Tibial nerve (tissue), 4 donors: ENCODE data around the gene RHNO1. TPM values are rescaled to one million over a fixed set of nuclear protein-coding genes. Genes with fewer than 3 reads are reported as not detected.

Experiments
- DNase-seq, 2 donors: peaks; one replicate each; pipeline ENCODE4 v3.0.0-alpha.2; 2019; ENCODE audit warnings: low spot score in 2 of 2
- H3K27ac ChIP-seq, 4 donors: fragments of 200-600 bp; sonication (generic) in 3 of 4; one replicate each; pipeline ENCODE4 v1.5.1; 2017 to 2019; ENCODE audit warnings: mild to moderate bottlenecking in 1 of 4
- H3K27me3 ChIP-seq, 2 donors: fragments of 200-600 bp; sonication (generic) in 1 of 2; one replicate each; pipeline versions ENCODE4 v1.5.1 to v1.6.0; 2017 to 2019
- H3K36me3 ChIP-seq, 3 donors: fragments of 200-600 bp; sonication (generic); one replicate each; pipeline ENCODE4 v1.5.1; 2018 to 2019
- H3K4me1 ChIP-seq, 4 donors: fragments of 200-600 bp; sonication (generic) in 3 of 4; one replicate each; pipeline ENCODE4 v1.5.1; 2017 to 2019
- H3K4me3 ChIP-seq, 4 donors: fragments of 200-600 bp; sonication (generic) in 3 of 4; one replicate each; pipeline ENCODE4 v1.5.1; 2017 to 2019; ENCODE audit warnings: mild to moderate bottlenecking in 1 of 4, moderate library complexity in 1 of 4
- H3K9me3 ChIP-seq, 4 donors: fragments of 200-600 bp; sonication (generic) in 3 of 4; one replicate each; pipeline ENCODE4 v1.5.1; 2017 to 2019
- CTCF ChIP-seq, 5 experiments: fragments of 200-600 bp in 3 of 5; fragments of 450-650 bp in 2 of 5; sonication (generic) in 3 of 5; IDR thresholded peaks; one replicate each; pipeline ENCODE4 v1.5.1; 2016 to 2019; ENCODE audit warnings: antibody characterized with exemption in 5 of 5, mild to moderate bottlenecking in 3 of 5, moderate library complexity in 2 of 5
- EP300 ChIP-seq, 2 donors: sonication (generic); formaldehyde crosslinking; IDR thresholded peaks; one replicate each; pipeline ENCODE4 v1.6.1; 2017; ENCODE audit warnings: antibody characterized with exemption in 2 of 2, mild to moderate bottlenecking in 1 of 2
- POLR2A ChIP-seq, 2 donors: fragments of 450-650 bp; IDR thresholded peaks; one replicate each; pipeline ENCODE4 v1.6.1; 2017; ENCODE audit warnings: antibody characterized with exemption in 2 of 2, mild to moderate bottlenecking in 2 of 2, moderate library complexity in 2 of 2
- WGBS, 2 donors: methylation state at CpG; one replicate each; pipeline ENCODE4 v1.1.5; 2018; 5-methylcytosine and 5-hydroxymethylcytosine counted together
- total RNA-seq, 4 donors: library from RNA; depleted of rRNA; stranded (reverse); fragments of >200 nt; gene quantifications; one replicate each; pipeline ENCODE4 v1.1.0, GENCODE V29; 2016

RHNO1 gene
- total RNA-seq, 4 donors from 2014 or later: 5.4 to 13.8 (median 7.4) TPM

- no peaks in the 10 kb centered on the region for H3K9me3 ChIP-seq
- WGBS, 2 donors: 27 to 44% methylated on average over 9 of the region's 9 CpGs
Measured at GRCh38 chr12:2841056-2841650, 35.9 kb upstream of the RHNO1 start.

DNA sequence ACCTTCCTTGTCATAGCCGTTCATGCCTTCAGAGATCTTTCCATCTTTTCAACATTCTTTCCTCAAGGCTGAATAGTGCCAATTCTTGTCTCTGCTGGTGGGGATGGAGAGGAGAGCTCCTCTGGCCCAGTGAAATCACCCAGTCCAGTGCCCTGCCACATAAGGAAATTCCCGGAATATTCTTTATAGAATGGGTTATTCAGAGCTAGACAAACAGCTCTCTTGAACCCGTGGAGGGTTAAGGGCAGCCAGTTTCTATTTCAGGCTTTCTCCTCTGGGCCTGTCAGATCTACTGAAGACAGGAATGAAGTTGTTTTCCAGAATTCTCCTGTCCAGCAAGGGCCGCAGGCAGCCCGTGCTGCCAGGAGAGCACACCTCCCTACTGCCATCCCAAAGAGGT, 34.1 kb upstream of the RHNO1 start:
- no peak overlapping the region for H3K4me3 ChIP-seq
- H3K9me3 ChIP-seq: no peaks in the 10 kb centered on the region
- peaks cover 0 to 60% (median 4%) of the 10 kb centered on the region in 4 donors for H3K4me1 ChIP-seq
- H3K36me3 ChIP-seq: no peaks in the 10 kb centered on the region
- TF ChIP-seq CTCF (IDR thresholded peaks at IDR 0.05) (no peak), EP300 (IDR thresholded peaks at IDR 0.05) (peak; percentile 45 to 58)
- WGBS, 2 donors: 37 to 51% methylated on average over 5 of the region's 5 CpGs
- no peaks in the 10 kb centered on the region for H3K27me3 ChIP-seq
- peak overlapping the region; percentile 53 to 91 (median 76) for H3K27ac ChIP-seq
- DNase-seq: no peak

More at GRCh38 chr12:2841056-2841650, 35.9 kb upstream of the RHNO1 start:
- no peak for DNase-seq
- Histone ChIP-seq H3K4me1 (peaks cover 0 to 54% (median 4%) of the 10 kb centered on the region in 4 donors), H3K36me3 (no peaks in the 10 kb centered on the region), H3K4me3 (no peak overlapping the region), H3K27ac (peak overlapping the region; percentile 7 to 91 (median 58)), H3K27me3 (no peaks in the 10 kb centered on the region)
- TF ChIP-seq CTCF (IDR thresholded peaks at IDR 0.05) (no peak), EP300 (IDR thresholded peaks at IDR 0.05) (no peak), POLR2A (IDR thresholded peaks at IDR 0.05) (no peak)

- no peak overlapping the region for H3K4me3 ChIP-seq
- 51 to 60% methylated on average over 9 of the region's 9 CpGs for WGBS, 2 donors
- peaks cover 0 to 60% (median 7%) of the 10 kb centered on the region in 4 donors for H3K4me1 ChIP-seq
- peak overlapping the region; percentile 59 to 91 (median 71) for H3K27ac ChIP-seq
- no peak for TF ChIP-seq POLR2A (IDR thresholded peaks at IDR 0.05)
- no peak for TF ChIP-seq EP300 (IDR thresholded peaks at IDR 0.05)
- no peak for TF ChIP-seq CTCF (IDR thresholded peaks at IDR 0.05)
- H3K36me3 ChIP-seq: no peaks in the 10 kb centered on the region
- no peak for DNase-seq
- H3K27me3 ChIP-seq: no peaks in the 10 kb centered on the region
- no peaks in the 10 kb centered on the region for H3K9me3 ChIP-seq
Measured at GRCh38 chr12:2844786-2845185, 32.2 kb upstream of the RHNO1 start.

- peak overlapping the region; percentile 59 to 91 (median 71) for H3K27ac ChIP-seq
- peaks cover 0 to 64% (median 7%) of the 10 kb centered on the region in 4 donors for H3K4me1 ChIP-seq
- H3K36me3 ChIP-seq: no peaks in the 10 kb centered on the region
- H3K4me3 ChIP-seq: no peak overlapping the region
- WGBS, 2 donors: 9 to 23% methylated on average over 5 to 6 of the region's 6 CpGs
- H3K27me3 ChIP-seq: no peaks in the 10 kb centered on the region
- no peak for TF ChIP-seq POLR2A (IDR thresholded peaks at IDR 0.05)
- peak in 1 of 2 donors; percentile 60 for TF ChIP-seq EP300 (IDR thresholded peaks at IDR 0.05)
- no peak for DNase-seq
- no peaks in the 10 kb centered on the region for H3K9me3 ChIP-seq
Measured at GRCh38 chr12:2845280-2845679, 31.7 kb upstream of the RHNO1 start.

DNA sequence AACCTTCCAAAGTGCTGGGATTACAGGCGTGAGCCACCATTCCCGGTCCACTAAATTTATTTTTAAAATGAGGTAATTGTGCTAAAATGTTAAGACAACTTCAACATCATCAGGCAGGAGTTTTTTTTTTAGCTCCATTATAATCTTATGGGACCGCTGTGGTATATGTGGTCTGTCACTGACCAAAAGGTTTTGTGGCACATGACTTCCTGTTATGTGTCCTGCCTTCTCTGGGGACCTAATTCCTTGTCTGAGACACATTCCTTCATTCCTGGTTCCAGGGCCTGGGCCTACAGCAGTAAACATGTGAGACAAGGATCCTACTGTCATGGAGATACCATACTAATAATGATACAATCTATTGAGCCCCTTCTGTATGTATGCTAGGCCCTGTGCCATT, 25.1 kb upstream of the RHNO1 start:
- H3K36me3 ChIP-seq: no peaks in the 10 kb centered on the region
- DNase-seq: no peak
- no peaks in the 10 kb centered on the region for H3K9me3 ChIP-seq
- TF ChIP-seq CTCF (IDR thresholded peaks at IDR 0.05): no peak
- no peak for TF ChIP-seq POLR2A (IDR thresholded peaks at IDR 0.05)
- TF ChIP-seq EP300 (IDR thresholded peaks at IDR 0.05): no peak
- H3K4me3 ChIP-seq: no peak overlapping the region
- no peaks in the 10 kb centered on the region for H3K27me3 ChIP-seq
- no peak overlapping the region for H3K27ac ChIP-seq
- peaks cover 0 to 29% (median 3%) of the 10 kb centered on the region in 4 donors for H3K4me1 ChIP-seq
- WGBS, 2 donors: 87 to 91% methylated on average over 3 of the region's 3 CpGs
